GM21515 (cell line): Measurements from ENCODE around the gene PIEZO1.

Experiments
- ATAC-seq: cut with Tn5 transposase; IDR thresholded peaks from one replicate; pipeline ENCODE4 v1.9.1; 2021; ENCODE audit not compliant: unreplicated experiment

PIEZO1 gene

DNA sequence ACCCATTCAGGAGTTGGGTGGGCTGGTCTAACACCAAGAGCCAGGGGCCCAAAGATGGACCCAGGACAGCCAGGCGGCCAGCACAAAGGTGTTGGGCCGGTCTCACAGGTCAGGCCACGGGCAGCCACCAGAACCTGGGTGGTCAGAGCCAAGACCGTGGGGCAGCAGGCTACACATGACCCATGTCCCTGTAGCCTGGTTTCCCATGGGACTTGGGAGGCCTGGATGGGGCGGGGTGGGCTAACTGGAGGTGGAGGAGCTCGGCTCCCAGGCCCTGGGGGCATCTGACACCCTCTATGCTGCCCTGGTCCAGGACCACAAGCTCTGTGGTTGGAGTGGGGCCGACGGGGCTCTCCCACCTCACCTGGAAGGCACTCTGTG, 61.5 kb downstream of the PIEZO1 start:
- no peak for ATAC-seq

DNA sequence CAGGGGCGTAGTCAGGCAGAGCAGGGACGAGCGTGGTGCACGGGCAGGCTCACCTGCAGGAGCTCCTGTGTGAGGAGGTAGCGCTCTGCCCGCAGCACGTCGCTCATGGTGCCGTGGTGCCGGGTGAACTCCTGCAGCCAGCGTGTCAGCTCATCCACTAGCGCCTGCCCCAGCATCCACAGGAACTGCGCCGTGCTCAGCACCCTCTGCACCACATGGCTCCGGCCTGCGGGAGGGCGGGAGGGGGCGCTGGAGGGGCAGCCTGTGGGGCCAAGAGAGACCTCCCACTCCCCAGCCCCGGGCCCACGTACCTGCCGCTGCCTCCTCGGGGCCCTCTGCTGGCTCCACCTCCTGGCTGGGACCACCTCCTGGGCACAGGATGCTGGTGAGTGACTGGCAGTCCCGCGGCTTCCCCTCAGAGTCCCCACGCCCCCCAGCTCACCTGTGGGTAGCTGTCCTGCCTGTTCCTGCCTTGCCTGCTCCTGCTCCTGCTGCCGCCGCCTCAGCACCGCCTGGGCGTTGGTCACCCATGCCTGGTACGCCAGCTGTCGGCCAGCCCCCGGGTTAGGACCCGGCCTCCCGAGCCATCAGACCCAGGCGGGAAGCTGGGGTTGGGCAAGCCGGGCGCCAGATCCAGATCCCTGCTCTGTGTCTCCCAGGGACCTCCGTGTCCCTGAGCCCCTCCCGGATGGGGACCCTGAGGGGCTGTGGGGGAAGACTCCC, 62.1 kb downstream of the PIEZO1 start:
- ATAC-seq = no peak

DNA sequence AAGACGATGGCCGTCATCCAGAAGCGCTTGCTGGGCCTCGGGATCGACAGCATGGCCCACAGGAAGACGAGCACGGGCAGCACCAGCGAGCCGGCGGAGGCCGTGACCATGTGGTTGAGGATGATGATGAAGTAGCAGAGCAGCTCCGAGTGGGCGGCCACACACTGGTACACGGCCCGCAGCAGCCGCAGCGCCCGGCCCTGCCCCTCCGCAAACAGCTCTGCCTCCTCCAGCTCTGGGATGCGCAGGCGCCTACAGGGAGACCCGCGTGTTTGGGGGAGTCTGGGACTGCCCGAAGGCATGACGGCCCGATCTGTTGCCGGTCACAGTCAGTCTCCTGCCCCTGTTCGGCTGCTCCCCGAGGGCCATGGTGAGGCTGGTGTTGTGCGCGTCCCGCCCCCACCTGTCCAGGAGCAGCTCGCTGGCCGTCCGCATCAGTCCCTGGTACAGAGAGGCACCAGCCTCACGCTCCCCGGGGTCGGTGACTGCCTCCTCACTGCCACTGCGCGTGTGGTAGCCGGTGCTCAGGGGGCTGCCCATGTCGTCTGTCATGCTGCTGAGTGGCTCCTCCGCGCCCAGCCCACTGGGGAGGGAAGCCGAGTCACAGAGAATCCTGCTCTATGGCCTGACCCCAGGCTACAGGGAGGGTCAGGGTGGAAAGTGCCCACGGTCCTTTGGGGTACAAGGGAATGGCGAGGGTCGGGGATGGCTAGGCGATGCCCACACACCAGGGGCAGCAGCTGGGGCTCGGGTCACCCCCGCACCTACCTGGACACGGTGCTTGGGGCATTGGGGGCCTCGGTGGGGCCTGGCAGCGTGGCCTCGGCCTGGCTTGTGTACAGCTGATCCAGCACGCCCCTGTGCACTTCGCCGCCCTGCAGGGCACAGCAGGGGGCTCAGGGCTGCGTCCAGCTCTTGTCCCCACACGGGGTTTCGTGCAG, 62.9 kb downstream of the PIEZO1 start:
- no peak for ATAC-seq

- no peak for ATAC-seq
These were observed 63.8 kb downstream of the PIEZO1 start for GRCh38 chr16:88721236-88721635.

DNA sequence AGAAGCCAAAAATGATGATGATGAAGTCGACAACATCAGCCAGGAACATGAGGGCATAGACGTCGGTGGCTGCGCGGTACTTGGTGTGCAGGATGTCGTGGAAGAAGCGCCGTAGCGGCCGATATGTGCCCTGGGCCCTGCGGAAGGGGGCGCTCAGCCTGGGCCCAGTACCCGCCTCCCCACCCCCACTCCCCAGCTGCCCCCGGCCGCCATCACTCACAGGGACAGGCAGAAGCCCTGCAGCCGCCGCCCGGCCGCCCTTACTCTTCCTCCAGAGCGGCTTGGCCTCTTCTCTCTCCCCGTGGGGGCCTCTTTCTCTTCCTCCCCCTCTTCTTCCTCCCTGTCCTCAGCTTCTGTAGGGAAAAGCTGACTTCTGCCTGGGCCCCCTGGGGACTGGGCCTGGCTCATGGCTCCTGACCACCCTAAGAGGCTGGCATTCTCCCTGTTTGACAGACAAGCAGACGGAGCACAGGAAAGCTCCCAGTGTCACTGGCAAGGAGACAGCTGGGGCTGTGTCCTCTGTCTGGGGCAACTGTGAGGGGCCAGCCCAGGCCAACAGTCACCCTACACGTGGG, 64.5 kb downstream of the PIEZO1 start:
- no peak for ATAC-seq

- ATAC-seq = no peak
These were observed 65.1 kb downstream of the PIEZO1 start for GRCh38 chr16:88719933-88720296.

DNA sequence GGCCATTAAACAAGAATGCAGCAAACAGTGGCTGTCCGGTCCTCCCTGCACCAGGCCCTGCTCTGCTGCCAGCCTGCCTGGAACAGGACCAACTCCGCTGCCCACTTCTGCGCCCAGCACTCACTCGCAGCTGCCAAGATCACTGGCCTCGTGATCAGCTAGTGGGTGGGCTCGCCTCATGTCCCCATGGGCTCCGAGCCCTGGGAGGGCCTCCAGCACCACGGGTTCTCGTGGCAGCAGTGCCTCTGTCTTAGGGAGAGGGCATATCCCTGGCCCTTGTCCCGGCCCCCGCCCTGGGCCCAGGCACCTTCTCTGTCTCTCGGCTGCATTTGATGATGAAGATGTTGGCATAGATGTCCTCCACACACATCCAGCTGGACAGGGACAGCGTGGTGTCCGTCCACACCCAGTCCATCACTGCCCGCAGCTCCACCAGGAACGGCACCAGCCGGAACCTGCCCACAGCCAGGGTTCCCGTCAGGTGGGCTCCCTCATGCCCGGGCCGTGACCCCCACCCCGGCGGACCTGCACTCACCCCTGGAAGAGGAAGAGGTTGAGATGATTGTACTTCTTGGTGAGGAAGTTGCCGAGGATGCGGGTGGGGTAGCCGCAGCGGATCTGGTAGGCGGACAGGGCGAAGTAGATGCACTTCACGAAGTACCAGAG, 65.6 kb downstream of the PIEZO1 start:
- no peak for ATAC-seq

- no peak for ATAC-seq
These were observed 66.8 kb downstream of the PIEZO1 start for GRCh38 chr16:88718178-88718577.

- ATAC-seq = no peak
These were observed 68.4 kb downstream of the PIEZO1 start for GRCh38 chr16:88716601-88717001.

DNA sequence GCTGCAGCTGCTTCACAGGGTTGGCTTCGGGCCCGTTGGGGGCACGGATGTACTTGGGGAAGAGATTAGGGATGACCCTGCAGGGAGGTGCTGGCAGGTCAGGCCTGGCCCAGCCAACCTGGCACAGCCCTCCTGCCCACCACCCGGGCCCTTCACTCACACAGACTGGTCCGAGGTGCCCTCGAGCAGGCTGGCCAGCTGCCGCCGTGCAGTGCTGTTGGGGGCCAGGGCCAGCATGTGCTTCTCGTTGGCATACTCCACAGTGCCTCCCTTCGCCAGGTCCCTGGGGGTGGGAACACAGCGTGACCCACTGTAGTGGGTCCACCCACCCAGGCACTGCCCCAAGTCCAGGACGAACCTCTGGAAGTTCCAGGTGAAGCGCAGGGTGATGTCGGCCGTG, 68.8 kb downstream of the PIEZO1 start:
- no peak for ATAC-seq

DNA sequence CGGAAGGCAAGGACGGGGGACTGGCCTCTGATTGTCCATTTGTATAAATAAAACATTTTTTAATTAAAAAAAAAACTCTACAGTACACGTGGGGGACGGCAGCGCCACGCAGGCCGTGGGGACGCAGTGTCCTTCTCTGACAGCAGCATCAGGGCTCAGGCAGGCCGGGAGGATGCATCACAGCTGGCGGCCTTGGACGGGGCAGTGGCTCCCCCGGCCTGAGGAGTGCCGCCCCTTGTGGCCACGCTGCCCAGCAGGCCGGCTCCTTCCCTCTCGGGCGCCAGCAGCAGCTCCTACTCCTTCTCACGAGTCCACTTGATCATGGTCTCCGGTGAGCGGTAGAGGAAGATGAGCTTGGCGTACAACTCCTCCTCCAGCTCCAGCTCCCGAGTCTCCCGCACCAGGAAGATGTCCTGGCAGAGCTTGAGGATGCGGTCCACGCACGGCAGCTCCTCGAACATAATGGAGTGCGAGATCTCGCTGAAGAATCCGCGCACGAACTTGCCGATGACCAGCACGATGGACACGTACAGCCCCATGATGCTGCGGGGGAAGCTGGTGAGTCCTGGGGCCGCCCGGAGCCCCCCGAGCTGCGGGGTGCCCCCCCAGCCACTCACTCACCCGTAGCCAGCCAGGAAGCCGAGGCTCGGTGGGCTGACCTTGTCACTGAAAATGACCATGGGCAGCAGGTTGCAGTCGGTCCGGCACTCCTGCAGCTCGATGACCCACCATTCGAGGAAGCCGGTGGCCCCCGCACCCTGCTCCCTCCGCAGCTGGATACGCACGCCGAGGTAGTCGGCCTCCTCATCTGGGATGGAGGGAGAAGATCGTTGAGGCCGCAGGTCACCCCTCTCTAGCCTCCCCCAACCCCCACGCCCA, 69.5 kb downstream of the PIEZO1 start:
- no peak for ATAC-seq

GRCh38 chr16:88714420-88715302, 70.4 kb downstream of the PIEZO1 start:
- ATAC-seq = no peak

DNA sequence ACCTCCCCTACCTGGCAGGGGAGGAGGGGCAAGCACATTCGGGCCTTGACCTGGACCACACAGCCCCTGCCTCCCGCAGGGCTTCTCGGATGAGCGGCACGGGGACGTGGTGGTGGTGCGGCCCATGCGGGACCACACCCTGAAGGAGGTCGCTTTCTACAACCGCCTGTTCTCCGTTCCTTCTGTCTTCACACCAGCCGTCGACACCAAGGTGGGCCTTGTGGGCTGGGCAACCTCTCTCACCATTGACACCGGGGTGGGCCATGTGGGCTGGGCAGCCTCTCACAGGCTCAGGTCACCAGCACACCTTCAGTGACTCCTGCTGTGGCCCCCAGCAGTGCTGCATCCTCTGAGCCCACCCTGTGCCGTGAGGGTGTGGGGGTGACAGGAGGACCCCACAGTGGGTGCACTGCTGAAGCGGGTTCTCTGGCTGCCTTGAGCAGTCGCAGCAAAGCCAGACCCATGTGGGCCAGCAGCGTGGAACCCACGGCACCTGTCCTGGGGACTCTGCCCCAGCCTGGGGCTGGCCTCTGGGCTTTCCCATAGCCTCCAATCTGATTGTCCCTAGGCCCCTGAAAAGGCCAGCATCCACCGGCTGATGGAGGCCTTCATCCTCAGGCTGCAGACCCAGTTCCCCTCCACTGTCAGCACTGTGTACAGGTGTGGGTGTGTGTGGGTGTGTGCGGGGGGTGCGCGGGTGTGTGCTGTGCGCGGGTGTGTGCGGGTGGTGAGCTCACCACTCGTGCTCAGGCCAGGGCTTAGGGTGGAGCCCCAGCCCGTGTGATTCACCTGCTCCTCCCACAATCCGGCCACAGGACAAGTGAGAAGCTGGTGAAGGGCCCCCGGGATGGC, 71.2 kb downstream of the PIEZO1 start:
- ATAC-seq = no peak

- ATAC-seq = no peak
These were observed 72.0 kb downstream of the PIEZO1 start for GRCh38 chr16:88713054-88713453.

GRCh38 chr16:88712362-88712979, 72.5 kb downstream of the PIEZO1 start:
- ATAC-seq = no peak

DNA sequence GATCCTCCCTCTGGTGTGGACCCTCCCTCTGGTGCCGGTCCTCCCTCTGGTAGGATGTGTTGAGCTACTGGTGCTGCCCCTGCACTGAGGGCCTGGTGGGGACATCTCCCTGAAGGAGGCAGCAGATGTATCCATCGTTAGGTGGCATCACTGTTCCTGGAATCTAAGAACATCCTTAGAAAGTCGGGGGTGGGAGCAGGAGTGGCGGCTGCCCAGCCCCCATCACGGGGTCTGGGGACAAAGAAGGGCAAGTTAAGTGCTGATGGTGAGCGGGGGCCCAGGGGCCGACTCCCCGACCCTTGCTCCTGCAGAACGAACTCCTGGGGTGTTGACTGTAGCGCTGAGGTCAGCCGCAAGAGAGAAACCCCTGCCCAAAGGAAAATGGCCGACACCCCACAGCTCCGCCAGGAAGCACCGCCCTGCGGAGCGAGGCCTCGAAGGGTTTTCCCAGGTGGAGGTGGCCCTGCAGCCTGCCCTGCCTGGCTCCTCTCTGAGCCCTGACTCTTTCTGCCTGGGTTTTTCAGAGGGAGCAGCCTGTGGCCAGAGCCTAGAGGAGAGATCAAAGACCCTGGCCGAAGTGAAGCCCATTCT, 73.2 kb downstream of the PIEZO1 start:
- no peak for ATAC-seq

DNA sequence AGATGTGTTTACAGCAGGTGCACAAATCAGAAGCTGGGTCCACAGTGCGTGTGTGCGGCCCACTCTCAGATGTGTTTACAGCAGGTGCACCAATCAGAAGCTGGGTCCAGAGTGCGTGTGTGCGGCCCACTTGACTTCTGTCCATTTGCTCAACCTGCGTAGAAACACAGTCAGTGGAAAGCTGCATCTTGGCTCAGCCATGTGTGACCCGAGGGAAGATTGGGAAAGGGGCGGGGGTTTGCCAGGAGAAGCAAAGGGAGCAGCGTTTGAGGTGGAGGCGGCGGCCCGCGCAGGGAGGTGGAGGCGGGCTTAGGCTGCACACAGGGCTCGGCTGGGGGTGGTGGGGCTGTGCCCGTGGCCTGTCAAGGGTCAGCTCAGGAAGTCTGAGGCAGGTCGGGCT, 74.5 kb downstream of the PIEZO1 start:
- no peak for ATAC-seq
